Lung (tissue), 12 donors: Measurements from ENCODE around the gene XPO1. TPM values are rescaled to one million over a fixed set of nuclear protein-coding genes. Genes with fewer than 3 reads are reported as not detected.

Source experiments
- ATAC-seq: fragments of 200-7000 bp; cut with Tn5 transposase; one replicate; pipeline ENCODE4 v1.9.1; 2020; ENCODE audit warnings: moderate number of reproducible peaks; ENCODE audit not compliant: insufficient read depth, low FRiP score
- DNase-seq, 3 donors: peaks; one replicate each; pipeline ENCODE4 v3.0.0-alpha.2; 2013 to 2017
- H3K27ac ChIP-seq, 2 donors: one replicate each; pipeline ENCODE4 v1.5.1; 2013; ENCODE audit warnings: mild to moderate bottlenecking in 2 of 2, moderate library complexity in 2 of 2, control low read depth in 1 of 2, inconsistent platforms in 1 of 2, low read depth in 1 of 2, low read length in 1 of 2
- H3K27me3 ChIP-seq, 3 donors: one replicate each; pipeline ENCODE4 v1.5.1; 2013; ENCODE audit warnings: low read length in 2 of 3; ENCODE audit not compliant: control insufficient read depth in 3 of 3, insufficient read depth in 3 of 3
- H3K36me3 ChIP-seq, 4 donors: one replicate each; pipeline ENCODE4 v1.5.1; 2013; ENCODE audit warnings: low read length in 4 of 4, mild to moderate bottlenecking in 1 of 4, moderate library complexity in 1 of 4; ENCODE audit not compliant: control insufficient read depth in 4 of 4, insufficient read depth in 4 of 4
- H3K4me1 ChIP-seq, 5 donors: one replicate each; pipeline ENCODE4 v1.5.1; 2013; ENCODE audit warnings: low read length in 5 of 5, mild to moderate bottlenecking in 2 of 5, moderate library complexity in 1 of 5; ENCODE audit not compliant: control insufficient read depth in 5 of 5, insufficient read depth in 5 of 5
- H3K4me3 ChIP-seq: one replicate; pipeline ENCODE4 v1.5.1; 2013; ENCODE audit warnings: mild to moderate bottlenecking, control low read depth, moderate library complexity
- H3K9ac ChIP-seq, 2 donors: one replicate each; pipeline ENCODE4 v1.5.1; 2013; ENCODE audit warnings: low read length in 2 of 2, control low read depth in 1 of 2; ENCODE audit not compliant: insufficient read depth in 1 of 2
- H3K9me3 ChIP-seq, 4 donors: one replicate each; pipeline ENCODE4 v1.5.1; 2013; ENCODE audit warnings: low read length in 3 of 4, mild to moderate bottlenecking in 1 of 4, moderate library complexity in 1 of 4; ENCODE audit not compliant: control insufficient read depth in 4 of 4, insufficient read depth in 3 of 4
- WGBS, 2 donors: extraction: QIAGEN DNeasy Blood & Tissue Kit; methylation state at CpG; one replicate each; pipeline ENCODE4 v1.1.7; 2013; 5-methylcytosine and 5-hydroxymethylcytosine counted together
- polyA plus RNA-seq, 2 donors: library from polyadenylated mRNA; stranded (reverse); fragments of 200-250 nt; gene quantifications; one replicate each; pipeline ENCODE4 v1.2.1, GENCODE V29; 2013
- total RNA-seq, 2 donors: library from RNA; depleted of rRNA in 1 of 2; stranded (reverse); fragments of >200 nt in 1 of 2; gene quantifications; one replicate each; pipeline ENCODE4 v1.2.1, GENCODE V29; 2014 to 2021
- TF ChIP-seq, protein P1 (sequence below): IDR thresholded peaks from 2 replicates; pipeline ENCODE4 v1.5.1; 2012; ENCODE audit warnings: mild to moderate bottlenecking; ENCODE audit errors: control extremely low read depth, extremely low read depth
- donor health status: control.
- donor health status: control.
- donor health status: Bipolar disorder and iron deficiency.
- donor health status: healthy.
- donor health status: DM: yes; HTN: yes; CAD: no.

The XPO1 gene
- total and polyA plus RNA-seq, 4 donors: 57.9 to 568 (median 85.9) TPM

DNA sequence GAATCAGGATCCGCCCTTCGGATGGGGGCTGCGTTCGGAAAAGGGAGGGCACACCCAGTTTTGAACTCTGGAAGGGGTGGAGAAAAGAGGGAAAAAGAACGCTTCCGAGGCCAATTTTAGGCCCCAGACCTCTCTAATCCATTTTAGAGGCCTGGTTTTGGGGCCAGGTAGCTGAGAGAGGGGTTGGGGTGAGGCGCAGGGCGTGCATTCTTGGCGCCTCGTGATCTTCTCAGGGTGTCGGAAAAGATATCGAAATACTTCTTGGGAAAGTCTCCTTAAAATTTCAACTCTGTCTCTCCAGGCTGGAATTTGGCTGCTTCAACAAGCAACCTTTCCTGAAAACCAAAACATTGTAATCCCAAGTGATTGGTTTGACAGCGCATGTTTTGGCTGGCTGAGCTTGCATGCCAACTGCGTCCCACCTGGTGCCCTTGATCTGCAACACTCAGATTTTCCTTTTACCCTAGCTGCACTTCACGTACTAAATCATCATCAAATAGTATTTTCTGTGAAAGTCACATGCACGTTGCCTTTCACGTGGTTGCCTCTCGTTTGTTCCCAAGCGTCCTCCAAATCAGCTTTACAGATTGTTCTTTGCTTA lies 864 bp upstream of the XPO1 start:
- ATAC-seq (no peak), DNase-seq (peak in 1 of 3 donors; percentile 78)
- Histone ChIP-seq H3K9ac (peak overlapping the region; percentile 92 to 93), H3K4me3 (peak overlapping the region; percentile 33), H3K27me3 (no peaks in the 10 kb centered on the region), H3K36me3 (no peaks in the 10 kb centered on the region), H3K4me1 (peaks cover 3 to 23% (median 8%) of the 10 kb centered on the region in 5 donors), H3K9me3 (no peaks in the 10 kb centered on the region), H3K27ac (peak overlapping the region; percentile 92)
- 5 to 9% methylated on average over 19 of the region's 19 CpGs for WGBS, 2 donors
- TF ChIP-seq, protein P1, sequence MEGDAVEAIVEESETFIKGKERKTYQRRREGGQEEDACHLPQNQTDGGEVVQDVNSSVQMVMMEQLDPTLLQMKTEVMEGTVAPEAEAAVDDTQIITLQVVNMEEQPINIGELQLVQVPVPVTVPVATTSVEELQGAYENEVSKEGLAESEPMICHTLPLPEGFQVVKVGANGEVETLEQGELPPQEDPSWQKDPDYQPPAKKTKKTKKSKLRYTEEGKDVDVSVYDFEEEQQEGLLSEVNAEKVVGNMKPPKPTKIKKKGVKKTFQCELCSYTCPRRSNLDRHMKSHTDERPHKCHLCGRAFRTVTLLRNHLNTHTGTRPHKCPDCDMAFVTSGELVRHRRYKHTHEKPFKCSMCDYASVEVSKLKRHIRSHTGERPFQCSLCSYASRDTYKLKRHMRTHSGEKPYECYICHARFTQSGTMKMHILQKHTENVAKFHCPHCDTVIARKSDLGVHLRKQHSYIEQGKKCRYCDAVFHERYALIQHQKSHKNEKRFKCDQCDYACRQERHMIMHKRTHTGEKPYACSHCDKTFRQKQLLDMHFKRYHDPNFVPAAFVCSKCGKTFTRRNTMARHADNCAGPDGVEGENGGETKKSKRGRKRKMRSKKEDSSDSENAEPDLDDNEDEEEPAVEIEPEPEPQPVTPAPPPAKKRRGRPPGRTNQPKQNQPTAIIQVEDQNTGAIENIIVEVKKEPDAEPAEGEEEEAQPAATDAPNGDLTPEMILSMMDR: no peak

DNA sequence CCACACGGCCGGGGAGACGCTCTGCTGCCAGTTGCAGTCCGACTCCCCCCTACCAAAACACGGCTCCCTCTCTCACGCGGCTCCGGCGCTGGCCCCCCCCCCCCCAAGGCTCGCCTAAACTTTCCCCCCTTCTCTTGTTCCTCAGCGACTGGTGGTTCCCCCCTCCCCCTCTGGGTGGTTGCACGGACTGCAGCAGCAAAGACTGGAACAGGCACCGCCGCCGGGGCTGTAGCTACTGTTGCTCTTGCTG lies 281 bp downstream of the XPO1 start:
- TF ChIP-seq, protein P1: no peak
- DNase-seq (no peak), ATAC-seq (no peak)
- 0% methylated on average over 5 to 15 of the region's 15 CpGs for WGBS, 2 donors
- Histone ChIP-seq H3K27ac (peak overlapping the region; percentile 92 to 95), H3K9ac (peak overlapping the region; percentile 61 to 79), H3K27me3 (no peaks in the 10 kb centered on the region), H3K4me3 (peak overlapping the region; percentile 82), H3K4me1 (peaks cover 4 to 23% (median 8%) of the 10 kb centered on the region in 5 donors), H3K36me3 (no peaks in the 10 kb centered on the region), H3K9me3 (no peaks in the 10 kb centered on the region)

DNA sequence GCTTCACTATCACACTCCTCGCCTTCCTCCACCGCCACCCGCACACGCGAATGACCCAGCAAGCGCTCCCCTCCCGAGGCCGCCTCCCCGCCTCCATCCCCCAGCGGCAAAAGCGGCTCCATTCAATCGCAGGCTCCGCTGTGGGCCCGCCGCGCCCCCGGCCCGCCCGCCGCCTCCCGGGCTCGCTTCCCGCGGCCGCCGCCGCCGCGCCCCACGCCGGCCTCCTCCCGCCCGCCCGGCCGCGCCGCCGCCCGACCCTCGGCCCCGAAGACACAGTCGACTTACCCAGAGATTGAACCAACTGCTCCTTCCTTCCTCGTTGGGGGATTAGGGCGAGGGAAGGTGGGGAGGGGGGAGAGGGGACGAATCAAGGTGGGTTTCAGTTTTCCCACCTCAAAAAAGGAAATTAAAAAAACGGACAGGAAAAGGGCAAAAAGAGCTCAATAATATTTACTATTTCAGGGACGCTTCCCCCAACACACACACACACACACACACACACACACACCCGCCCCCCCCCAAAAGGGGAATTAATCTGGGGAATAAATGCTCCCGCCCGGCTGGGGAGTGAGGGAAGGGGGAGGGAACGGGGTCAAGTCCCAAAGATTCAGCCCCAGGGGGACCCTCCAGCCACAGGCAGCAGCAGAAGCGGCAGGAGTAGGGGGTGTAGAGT lies 743 bp downstream of the XPO1 start:
- no peak for ATAC-seq
- Histone ChIP-seq H3K9me3 (no peaks in the 10 kb centered on the region), H3K4me1 (peaks cover 4 to 23% (median 10%) of the 10 kb centered on the region in 5 donors), H3K27ac (peak overlapping the region; percentile 92 to 95), H3K9ac (peak overlapping the region; percentile 61 to 87), H3K4me3 (peak overlapping the region; percentile 82), H3K36me3 (peaks cover 0 to 2% (median 0%) of the 10 kb centered on the region in 4 donors), H3K27me3 (no peaks in the 10 kb centered on the region)
- TF ChIP-seq, protein P1: no peak
- 1 to 2% methylated on average over 41 to 52 of the region's 52 CpGs for WGBS, 2 donors
- DNase-seq: peak in 1 of 3 donors; percentile 45
